Measurements from ENCODE around the gene MYLK3. TPM values are rescaled to one million over a fixed set of nuclear protein-coding genes. Genes with fewer than 3 reads are reported as not detected.

MYLK3 gene
- total RNA-seq, 6 experiments from 2014 or later = 0.06 to 0.44 (median 0.23) TPM

DNA sequence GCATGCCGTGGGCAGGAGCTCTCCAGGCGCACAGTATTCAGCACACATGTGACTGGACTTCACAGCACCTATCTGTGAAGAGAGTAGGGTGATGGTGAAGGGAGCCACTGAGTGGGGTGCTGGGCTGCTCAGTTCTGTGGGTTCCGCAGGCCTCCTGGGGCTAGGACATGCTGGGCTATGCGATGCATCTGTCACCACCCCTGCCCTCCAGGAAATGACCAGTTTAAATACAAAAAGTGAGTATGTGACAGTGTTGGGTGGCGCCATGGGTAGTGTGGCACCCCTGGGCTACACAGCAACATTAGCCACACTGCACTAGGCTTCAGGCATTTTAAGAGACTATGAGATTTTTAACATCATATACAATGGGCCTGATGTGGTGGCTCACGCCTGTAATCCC, 28.6 kb downstream of the MYLK3 start:
- WGBS (ENCODE audit: insufficient coverage, low coverage, low lambda C conversion rate, missing lambda C conversion rate) = 50% methylated on average over 1 of the region's 6 CpGs
- peaks cover 0 to 3% (median 0%) of the 10 kb centered on the region in 4 donors for H3K4me1 ChIP-seq
- no peak for ATAC-seq
- H3K4me3 ChIP-seq = no peak overlapping the region
- no peaks in the 10 kb centered on the region for H3K36me3 ChIP-seq
- no peak for TF ChIP-seq POLR2A (IDR thresholded peaks at IDR 0.05)
- TF ChIP-seq, protein P1, sequence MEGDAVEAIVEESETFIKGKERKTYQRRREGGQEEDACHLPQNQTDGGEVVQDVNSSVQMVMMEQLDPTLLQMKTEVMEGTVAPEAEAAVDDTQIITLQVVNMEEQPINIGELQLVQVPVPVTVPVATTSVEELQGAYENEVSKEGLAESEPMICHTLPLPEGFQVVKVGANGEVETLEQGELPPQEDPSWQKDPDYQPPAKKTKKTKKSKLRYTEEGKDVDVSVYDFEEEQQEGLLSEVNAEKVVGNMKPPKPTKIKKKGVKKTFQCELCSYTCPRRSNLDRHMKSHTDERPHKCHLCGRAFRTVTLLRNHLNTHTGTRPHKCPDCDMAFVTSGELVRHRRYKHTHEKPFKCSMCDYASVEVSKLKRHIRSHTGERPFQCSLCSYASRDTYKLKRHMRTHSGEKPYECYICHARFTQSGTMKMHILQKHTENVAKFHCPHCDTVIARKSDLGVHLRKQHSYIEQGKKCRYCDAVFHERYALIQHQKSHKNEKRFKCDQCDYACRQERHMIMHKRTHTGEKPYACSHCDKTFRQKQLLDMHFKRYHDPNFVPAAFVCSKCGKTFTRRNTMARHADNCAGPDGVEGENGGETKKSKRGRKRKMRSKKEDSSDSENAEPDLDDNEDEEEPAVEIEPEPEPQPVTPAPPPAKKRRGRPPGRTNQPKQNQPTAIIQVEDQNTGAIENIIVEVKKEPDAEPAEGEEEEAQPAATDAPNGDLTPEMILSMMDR (IDR thresholded peaks at IDR 0.05) = no peak
- no peaks in the 10 kb centered on the region for H3K27me3 ChIP-seq
- no peak overlapping the region for H3K27ac ChIP-seq
- intact Hi-C loops (cut with DNase I) = no loop called here
- H3K9me3 ChIP-seq = no peaks in the 10 kb centered on the region
- no peak for DNase-seq

- ATAC-seq (no peak), DNase-seq (no peak)
- Histone ChIP-seq H3K27me3 (no peaks in the 10 kb centered on the region), H3K36me3 (no peaks in the 10 kb centered on the region), H3K4me3 (no peak overlapping the region), H3K27ac (no peak overlapping the region), H3K4me1 (no peaks in the 10 kb centered on the region), H3K9me3 (no peaks in the 10 kb centered on the region)
- intact Hi-C loops (cut with DNase I) = no loop called here
- no peak for TF ChIP-seq POLR2A (IDR thresholded peaks at IDR 0.05)
- TF ChIP-seq, protein P1 (IDR thresholded peaks at IDR 0.05) = no peak
- 88% methylated on average over 5 of the region's 8 CpGs for WGBS (ENCODE audit: insufficient coverage, low coverage, low lambda C conversion rate, missing lambda C conversion rate)
Measured at GRCh38 chr16:46718214-46718613, 29.9 kb downstream of the MYLK3 start.

GRCh38 chr16:46717692-46718091, 30.5 kb downstream of the MYLK3 start:
- DNase-seq = no peak

DNA sequence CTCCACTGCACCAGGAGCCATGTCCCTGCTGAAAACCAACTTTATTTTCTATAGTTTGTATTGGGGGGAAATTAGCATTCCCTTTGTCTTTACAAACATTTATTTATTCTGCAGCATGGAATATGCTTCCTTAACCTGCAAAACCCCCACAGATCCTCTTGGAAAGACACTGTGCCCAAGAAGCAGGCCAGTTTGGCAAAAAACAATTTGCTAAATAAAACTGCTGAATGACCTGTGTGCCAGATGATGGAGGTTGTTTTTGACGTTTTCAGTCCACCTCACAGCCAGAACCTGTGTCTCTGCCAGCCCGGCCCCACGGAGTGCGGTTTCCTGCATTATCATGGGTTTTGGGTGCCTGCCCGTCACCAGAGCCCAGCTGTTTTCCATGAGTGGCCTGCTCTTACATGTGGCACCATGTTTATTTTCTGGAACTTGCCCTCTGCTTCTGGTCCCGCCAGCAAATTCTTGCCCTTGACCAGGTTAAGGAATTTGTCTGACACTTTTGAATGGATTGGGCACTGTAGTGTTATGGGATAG, 32.3 kb downstream of the MYLK3 start:
- no peak for DNase-seq
- no peak for ATAC-seq
- WGBS (ENCODE audit: insufficient coverage, low coverage, low lambda C conversion rate, missing lambda C conversion rate) = 70% methylated on average over 2 of the region's 6 CpGs

More at GRCh38 chr16:46717692-46718091, 30.5 kb downstream of the MYLK3 start:
- TF ChIP-seq, protein P1 (IDR thresholded peaks at IDR 0.05) = no peak
- no peak for TF ChIP-seq POLR2A (IDR thresholded peaks at IDR 0.05)
- no peak for ATAC-seq
- Histone ChIP-seq H3K4me1 (no peaks in the 10 kb centered on the region), H3K9me3 (no peaks in the 10 kb centered on the region), H3K4me3 (no peak overlapping the region), H3K27me3 (no peaks in the 10 kb centered on the region), H3K36me3 (no peaks in the 10 kb centered on the region), H3K27ac (no peak overlapping the region)
- intact Hi-C loops (cut with DNase I) = no loop called here
- 75% methylated on average over 2 of the region's 2 CpGs for WGBS (ENCODE audit: insufficient coverage, low coverage, low lambda C conversion rate, missing lambda C conversion rate)

More for the DNA sequence above, 32.3 kb downstream of the MYLK3 start:
- TF ChIP-seq, protein P1 (IDR thresholded peaks at IDR 0.05) = no peak
- TF ChIP-seq POLR2A (IDR thresholded peaks at IDR 0.05) = no peak
- H3K27me3 ChIP-seq = no peaks in the 10 kb centered on the region
- H3K4me1 ChIP-seq = no peaks in the 10 kb centered on the region
- H3K27ac ChIP-seq = no peak overlapping the region
- H3K36me3 ChIP-seq = no peaks in the 10 kb centered on the region
- H3K9me3 ChIP-seq = no peaks in the 10 kb centered on the region
- intact Hi-C loops (cut with DNase I) = no loop called here
- H3K4me3 ChIP-seq = no peak overlapping the region

All from right lobe of liver (tissue), 6 donors.